HPDE6-E6E7 (cell line): Measurements from ENCODE around the gene BRCA1.
"Not testable (repeated sequence)": the region's sequence is repeated elsewhere in the genome, so short reads cannot be mapped to it uniquely, and the experiment has no call there.

ENCODE experiments used
- DNase-seq: peaks from one replicate; pipeline ENCODE4 v3.0.0; 2011; ENCODE audit warnings: missing footprints; ENCODE audit errors: extremely low spot score

Gene BRCA1

DNA sequence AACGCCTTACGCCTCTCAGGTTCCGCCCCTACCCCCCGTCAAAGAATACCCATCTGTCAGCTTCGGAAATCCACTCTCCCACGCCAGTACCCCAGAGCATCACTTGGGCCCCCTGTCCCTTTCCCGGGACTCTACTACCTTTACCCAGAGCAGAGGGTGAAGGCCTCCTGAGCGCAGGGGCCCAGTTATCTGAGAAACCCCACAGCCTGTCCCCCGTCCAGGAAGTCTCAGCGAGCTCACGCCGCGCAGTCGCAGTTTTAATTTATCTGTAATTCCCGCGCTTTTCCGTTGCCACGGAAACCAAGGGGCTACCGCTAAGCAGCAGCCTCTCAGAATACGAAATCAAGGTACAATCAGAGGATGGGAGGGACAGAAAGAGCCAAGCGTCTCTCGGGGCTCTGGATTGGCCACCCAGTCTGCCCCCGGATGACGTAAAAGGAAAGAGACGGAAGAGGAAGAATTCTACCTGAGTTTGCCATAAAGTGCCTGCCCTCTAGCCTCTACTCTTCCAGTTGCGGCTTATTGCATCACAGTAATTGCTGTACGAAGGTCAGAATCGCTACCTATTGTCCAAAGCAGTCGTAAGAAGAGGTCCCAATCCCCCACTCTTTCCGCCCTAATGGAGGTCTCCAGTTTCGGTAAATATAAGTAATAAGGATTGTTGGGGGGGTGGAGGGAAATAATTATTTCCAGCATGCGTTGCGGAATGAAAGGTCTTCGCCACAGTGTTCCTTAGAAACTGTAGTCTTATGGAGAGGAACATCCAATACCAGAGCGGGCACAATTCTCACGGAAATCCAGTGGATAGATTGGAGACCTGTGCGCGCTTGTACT is at the start of gene BRCA1:
Gene BRCA1, minus strand, starts transcription at position 232 of the 834 bp plus-strand sequence. CDS start 1,268 bp downstream, outside the sequence.
- peak; percentile 99 for DNase-seq

- peak; percentile 39 for DNase-seq
Observed at GRCh38 chr17:43171586-43172487, 46.7 kb upstream of the BRCA1 start.

GRCh38 chr17:43170766-43171585 is 45.8 kb upstream of the BRCA1 start, which contains the start of gene NBR1:
Gene NBR1, plus strand, starts transcription at chr17:43171214. Its CDS starts 4,586 bp downstream, at chr17:43175800.
- peak; percentile 93 for DNase-seq

GRCh38 chr17:43170140-43170765 is 45.1 kb upstream of the BRCA1 start:
- peak; percentile 97 for DNase-seq

GRCh38 chr17:43169561-43170139 is 44.5 kb upstream of the BRCA1 start:
- DNase-seq: peak; percentile 15

DNA sequence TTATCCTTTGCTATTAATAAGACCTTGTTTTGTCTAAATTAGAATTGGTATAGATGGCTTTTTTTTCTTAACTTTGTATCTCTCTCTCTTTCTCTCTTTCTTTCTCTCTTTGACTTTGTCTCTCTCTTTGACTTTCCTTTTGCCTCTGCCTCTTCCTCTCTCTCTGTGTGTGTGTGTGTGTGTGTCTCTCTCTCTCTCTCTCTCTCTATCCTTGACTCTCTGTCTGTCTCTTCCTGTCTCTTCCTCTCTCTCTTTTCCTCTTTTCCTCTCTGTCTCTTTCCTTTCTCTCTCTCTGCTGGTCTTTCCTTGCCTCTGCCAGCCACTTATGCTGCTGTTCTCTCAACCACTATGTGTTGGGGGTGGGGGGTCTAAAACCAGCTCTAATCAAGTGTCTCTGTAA is 40.8 kb upstream of the BRCA1 start:
- DNase-seq: not testable (repeated sequence)

GRCh38 chr17:43159957-43160356 is 34.8 kb upstream of the BRCA1 start:
- not testable (repeated sequence) for DNase-seq

DNA sequence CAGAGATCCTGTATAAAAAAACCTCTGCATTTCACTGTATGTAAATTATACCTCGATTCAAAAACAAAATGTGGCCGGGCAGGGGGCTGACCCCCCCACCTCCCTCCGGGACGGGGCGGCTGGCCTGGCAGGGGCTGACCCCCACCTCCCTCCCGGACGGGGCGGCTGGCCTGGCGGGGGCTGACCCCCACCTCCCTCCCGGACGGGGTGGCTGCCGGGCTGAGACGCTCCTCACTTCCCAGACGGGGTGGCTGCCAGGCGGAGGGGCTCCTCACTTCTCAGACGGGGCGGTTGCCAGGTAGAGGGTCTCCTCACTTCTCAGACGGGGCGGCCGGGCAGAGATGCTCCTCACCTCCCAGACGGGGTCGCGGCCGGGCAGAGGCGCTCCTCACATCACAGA is 34.1 kb upstream of the BRCA1 start:
- DNase-seq: not testable (repeated sequence)

- DNase-seq: no peak
Observed at GRCh38 chr17:43155666-43156065, 30.5 kb upstream of the BRCA1 start.

GRCh38 chr17:43153197-43153835 is 28.2 kb upstream of the BRCA1 start:
- DNase-seq: not testable (repeated sequence)

- no peak for DNase-seq
Observed at GRCh38 chr17:43151880-43152456, 26.8 kb upstream of the BRCA1 start.

GRCh38 chr17:43146649-43147048 is 21.5 kb upstream of the BRCA1 start:
- no peak for DNase-seq

DNA sequence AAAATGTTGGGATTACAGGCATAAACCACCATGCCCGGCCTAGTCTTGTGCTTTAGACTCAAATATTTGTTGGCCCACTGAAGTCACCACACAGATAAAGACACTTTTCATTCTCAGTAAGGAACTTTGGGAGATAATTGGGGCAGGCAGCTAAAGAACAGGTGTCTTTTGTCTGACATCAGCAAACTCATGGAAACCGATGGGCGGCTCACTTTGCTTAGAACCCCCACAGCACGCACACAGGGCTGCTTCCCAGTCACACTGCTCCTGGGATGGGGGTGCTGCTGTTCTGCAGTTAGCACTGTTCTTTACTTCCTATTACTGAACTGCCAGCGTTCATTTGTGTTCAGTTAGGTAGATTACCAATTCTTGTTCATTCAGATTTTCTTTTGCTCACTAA is 18.0 kb upstream of the BRCA1 start:
- no peak for DNase-seq

- DNase-seq: no peak
Observed at GRCh38 chr17:43142153-43142552, 17.0 kb upstream of the BRCA1 start.

GRCh38 chr17:43140396-43141332 is 15.5 kb upstream of the BRCA1 start:
- no peak for DNase-seq

- not testable (repeated sequence) for DNase-seq
Observed at GRCh38 chr17:43138531-43138930, 13.4 kb upstream of the BRCA1 start.

GRCh38 chr17:43136574-43136973 is 11.4 kb upstream of the BRCA1 start:
- DNase-seq: not testable (repeated sequence)

GRCh38 chr17:43135454-43135819 is 10.3 kb upstream of the BRCA1 start:
- DNase-seq: no peak
